ELF-1 (cell line): ENCODE measurements around the gene WDR49.

Source experiments
- DNase-seq: peaks from one replicate; pipeline ENCODE4 v3.0.0-alpha.2; 2016; ENCODE audit warnings: low read depth, low spot score

WDR49 gene

GRCh38 chr3:167489571-167489970, 164.2 kb downstream of the WDR49 start:
- DNase-seq = no peak

- DNase-seq = no peak
Observed at GRCh38 chr3:167487556-167487955, 166.2 kb downstream of the WDR49 start.

GRCh38 chr3:167484551-167484950, 169.2 kb downstream of the WDR49 start:
- no peak for DNase-seq

DNA sequence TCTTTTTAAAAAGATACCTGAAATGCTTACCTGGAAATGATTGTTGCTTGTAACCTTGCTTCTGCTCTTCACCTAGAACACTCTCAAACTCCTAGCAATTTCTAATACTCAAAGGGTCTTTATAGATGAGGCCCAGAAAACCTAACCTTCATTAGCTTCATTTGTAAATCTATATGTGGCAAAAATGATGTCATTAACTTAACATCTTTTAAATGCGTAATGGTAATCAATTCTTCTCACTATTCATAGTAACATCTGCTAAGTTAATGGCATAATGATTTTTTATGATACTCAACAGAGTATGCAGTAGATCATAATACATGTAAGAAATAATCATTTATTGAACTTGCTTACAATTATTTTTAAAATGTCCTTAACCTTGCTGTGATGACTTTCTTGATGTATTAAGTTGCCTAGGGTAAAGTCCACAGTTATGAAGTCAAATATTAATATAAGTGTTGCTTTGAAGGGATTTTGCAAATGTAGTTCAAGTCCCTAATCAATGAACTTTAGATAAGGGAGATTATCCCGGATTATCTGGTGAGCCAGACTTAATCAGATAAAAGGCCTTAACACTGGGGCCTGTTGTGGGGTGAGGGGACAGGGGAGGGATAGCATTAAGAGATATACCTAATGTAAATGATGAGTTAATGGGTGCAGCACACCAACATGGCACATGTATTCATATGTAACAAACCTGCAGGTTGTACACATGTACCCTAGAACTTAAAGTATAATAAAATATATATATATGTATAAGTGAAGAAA, 169.8 kb downstream of the WDR49 start:
- no peak for DNase-seq

DNA sequence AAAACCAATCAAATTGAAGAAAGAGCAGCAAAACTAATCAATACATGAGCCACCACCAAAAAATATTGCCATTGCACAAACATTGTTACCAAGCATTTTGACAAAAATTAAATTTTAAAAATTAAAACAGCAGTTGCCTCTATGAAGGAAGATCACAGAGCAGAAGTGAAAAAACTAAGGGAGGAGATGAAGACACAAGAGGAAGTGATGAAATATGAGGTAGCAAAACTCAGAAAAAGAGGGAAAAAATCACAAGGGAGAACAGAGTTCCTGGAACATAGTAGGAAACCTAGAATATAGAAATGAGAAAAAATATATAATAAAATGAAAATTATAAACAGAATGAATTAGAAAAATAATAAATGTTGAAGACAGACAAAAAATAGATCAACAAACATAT, 172.6 kb downstream of the WDR49 start:
- DNase-seq = no peak

DNA sequence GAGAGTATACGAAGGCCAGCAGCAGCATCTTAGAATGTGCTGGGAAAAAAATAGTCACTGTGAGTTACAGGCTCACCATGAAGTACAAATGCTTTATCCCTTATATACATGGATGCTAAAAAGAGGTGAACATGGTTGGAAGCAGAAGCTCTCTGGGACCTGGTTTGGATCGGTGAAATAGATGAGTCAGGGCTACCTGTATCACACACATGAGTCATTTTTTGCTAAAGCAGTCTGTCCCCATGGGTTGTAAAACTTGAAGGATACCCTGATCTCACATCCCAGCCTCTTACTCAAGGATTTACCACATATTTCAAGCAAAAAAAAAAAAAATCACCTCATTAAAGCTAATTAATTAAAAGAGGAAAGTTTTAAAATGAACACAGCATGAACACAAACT, 173.0 kb downstream of the WDR49 start:
- no peak for DNase-seq

DNA sequence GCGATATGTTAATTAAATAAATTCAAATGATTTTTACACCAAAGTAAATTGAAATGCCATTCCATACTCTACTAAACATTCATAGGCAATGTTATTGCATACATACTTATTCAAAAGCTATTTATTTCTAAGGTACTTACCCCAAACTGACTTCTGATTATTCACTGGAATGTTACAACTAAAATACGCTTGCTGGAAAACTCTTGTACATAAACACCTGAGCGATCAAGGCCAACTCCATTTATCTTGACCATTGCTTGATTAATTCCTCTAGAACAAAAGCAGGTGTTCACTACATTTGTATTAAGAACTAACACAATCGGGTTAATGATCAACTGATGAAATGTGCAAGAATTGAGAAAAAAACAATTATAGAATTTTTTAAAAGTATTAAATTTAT, 179.9 kb downstream of the WDR49 start, which contains the start of gene SERPINI2:
SERPINI2 (minus strand) TSS at position 180 of the 400 bp plus-strand sequence. CDS start 2,208 bp downstream, outside the sequence.
- no peak for DNase-seq

GRCh38 chr3:167469381-167469780, 184.4 kb downstream of the WDR49 start:
- no peak for DNase-seq

DNA sequence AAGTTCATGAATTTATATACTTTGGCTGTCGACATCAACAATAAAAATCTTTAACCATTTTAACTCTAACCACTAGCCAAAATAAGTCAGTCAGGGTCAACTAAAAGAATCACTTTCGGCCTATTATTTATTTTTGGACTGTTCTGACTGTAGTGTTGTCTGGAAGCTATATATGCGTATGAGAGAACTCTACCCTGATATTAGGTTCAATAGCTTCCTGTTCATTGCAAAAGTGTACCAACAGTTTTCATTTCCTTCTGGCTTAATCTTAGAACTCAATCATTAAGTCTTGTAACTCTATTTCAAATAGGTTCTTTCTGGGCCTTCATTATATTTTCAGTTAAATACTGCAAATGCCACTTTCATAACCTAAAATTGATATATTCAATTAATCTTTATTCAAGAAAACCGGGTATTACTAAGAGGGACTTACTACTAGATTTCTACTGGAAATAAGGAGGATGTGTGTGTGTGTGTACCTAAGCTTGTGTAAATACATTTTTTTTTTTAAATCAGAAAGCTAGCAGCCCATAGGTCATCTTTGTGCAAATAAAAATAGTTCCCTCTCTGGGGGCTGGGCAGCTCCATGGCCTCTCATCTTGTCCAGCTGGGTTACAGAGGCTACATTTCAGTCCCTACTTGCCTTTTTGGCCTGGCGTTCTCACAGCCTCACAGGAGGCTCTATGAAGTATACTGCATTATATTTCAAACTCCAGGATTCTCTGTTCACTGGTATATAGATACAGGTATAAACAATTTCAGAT, 185.7 kb downstream of the WDR49 start:
- DNase-seq = no peak

- no peak for DNase-seq
Observed at GRCh38 chr3:167466966-167467365, 186.8 kb downstream of the WDR49 start.

DNA sequence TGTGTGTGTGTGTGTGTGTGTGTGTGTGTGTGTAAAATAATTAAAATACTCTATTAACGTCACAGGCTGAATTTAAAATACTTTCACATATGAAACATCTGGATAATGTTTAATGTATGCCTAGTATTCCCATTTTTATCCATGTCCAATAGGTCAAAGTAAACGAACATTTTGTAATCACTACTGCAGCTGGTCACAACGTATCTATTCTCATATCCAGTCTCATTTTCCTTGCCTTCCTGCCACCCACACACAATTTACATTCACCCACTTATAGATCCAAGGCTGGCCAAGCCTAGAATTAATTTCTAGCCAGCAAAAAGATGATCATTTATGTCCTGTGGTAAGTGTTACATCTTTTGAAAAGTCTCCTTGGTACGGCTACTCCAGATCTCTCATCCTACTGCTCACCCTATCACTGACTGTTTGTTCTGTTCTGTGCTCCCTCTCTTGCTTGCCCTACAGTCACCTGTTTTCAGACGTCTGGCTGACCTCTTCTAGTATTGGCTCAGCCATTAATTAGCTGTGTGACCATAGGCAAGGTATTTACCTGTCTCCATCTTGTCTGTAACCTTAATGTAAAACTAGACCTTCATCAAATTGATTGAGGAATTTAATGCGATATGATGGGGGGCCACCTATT, 197.5 kb downstream of the WDR49 start:
- no peak for DNase-seq

- no peak for DNase-seq
Observed at GRCh38 chr3:167453815-167454214, 199.9 kb downstream of the WDR49 start.

- DNase-seq = no peak
Observed at GRCh38 chr3:167451282-167451681, 202.5 kb downstream of the WDR49 start.

GRCh38 chr3:167450675-167451074, 203.1 kb downstream of the WDR49 start:
- no peak for DNase-seq

DNA sequence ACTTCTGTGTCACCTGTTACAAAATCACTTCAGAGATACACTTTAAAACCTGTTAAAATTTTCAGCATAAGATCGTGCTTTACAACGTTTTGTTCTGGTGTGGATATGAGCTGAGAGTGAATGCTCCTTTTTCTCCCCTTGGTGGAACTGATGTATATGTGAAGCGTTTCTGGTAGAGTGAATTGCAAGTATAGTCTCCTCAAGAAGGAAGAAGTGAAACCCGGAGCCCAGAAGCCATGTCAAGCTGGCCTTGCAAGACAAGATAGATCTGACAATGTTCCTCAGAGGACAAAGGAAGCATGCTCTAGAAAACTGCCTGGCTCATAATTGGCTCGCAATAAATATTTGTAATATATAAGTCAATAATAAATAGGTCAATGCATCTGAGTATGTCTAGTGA, 203.5 kb downstream of the WDR49 start:
- DNase-seq = no peak

DNA sequence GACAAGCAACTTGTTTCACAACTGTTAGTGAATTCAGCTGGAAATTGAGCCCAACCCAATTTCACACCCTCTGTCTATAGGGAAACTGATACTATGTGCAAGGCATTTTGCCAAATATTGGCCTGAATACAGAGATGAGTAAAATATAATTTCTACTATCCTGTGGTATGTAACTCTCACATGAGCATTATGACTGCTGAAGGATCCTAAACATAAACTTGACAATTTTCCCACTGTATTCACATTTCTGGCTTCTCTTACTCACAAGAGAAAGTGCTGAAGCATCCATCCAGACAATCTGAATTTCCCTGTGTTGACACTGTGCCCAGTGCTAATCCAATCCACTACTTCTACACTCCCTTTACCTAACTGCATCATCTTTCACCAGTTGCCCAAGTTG, 208.3 kb downstream of the WDR49 start:
- DNase-seq = no peak

- no peak for DNase-seq
Observed at GRCh38 chr3:167441256-167441655, 212.5 kb downstream of the WDR49 start.

DNA sequence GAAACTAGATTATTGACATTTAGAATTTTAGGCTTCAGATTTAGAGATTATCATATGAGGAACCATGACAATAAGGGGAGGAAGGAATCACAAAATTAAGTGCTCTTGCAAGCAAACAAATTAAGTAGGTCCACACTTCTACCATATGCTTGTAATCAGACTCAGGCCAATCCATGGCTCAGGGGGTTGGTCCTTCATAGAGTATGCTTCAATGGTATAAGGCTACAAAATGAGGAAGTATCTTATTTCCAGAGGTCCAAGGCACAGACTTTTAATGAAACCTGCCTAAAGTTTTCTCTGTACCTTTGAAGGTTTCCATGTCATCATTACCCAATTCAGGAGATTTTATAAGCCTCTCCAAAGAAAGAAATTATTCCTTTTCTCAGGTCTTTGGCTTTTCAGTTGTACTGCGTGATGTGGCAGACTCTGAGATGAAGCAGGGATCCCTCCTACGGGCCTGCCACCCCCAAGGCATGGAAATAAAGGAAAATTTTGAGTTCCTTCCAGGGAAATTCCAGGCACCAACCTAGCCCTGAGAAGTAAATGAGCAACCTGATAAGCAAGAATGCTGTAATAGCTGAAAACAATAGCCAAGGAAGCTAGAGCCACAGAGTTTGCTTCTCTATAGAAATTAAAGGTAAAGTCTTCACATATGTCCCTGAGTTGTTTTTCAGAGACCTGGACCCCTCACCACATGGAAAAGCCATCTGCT, 216.2 kb downstream of the WDR49 start:
- DNase-seq = peak; percentile 35
